Body of pancreas (tissue), 4 donors: ENCODE measurements around the gene ZNF473. TPM values are rescaled to one million over a fixed set of nuclear protein-coding genes. Genes with fewer than 3 reads are reported as not detected.
"Not testable (repeated sequence)": the region's sequence is repeated elsewhere in the genome, so short reads cannot be mapped to it uniquely, and the experiment has no call there.

Experiments
- ATAC-seq: fragments of 150-250 bp; one replicate; pipeline ENCODE4 v1.9.1; 2016
- DNase-seq, 4 donors: peaks; one replicate each; pipeline ENCODE4 v3.0.0-alpha.2; 2019
- H3K27ac ChIP-seq, 4 donors: fragments of 200-600 bp; sonication (generic); 1 replicate in 3 of 4; 2 replicates in 1 of 4; pipeline versions ENCODE4 v1.5.1 to v1.6.1; 2016 to 2019; ENCODE audit warnings: mild to moderate bottlenecking in 1 of 4, mixed read lengths in 1 of 4, moderate library complexity in 1 of 4
- H3K27me3 ChIP-seq, 2 donors: fragments of 200-600 bp; sonication (generic); one replicate each; pipeline ENCODE4 v1.6.0; 2016; ENCODE audit warnings: mild to moderate bottlenecking in 1 of 2
- H3K36me3 ChIP-seq, 2 donors: fragments of 200-600 bp; sonication (generic); replicated peaks in 1 of 2; 2 replicates each; pipeline ENCODE4 v1.5.1; 2016; ENCODE audit warnings: low read depth in 2 of 2; ENCODE audit not compliant: insufficient read depth in 1 of 2
- H3K4me1 ChIP-seq: fragments of 200-600 bp; sonication (generic); one replicate; pipeline ENCODE4 v1.6.0; 2016
- H3K4me3 ChIP-seq, 2 donors: fragments of 200-600 bp; sonication (generic); 1 replicate in 1 of 2; 2 replicates in 1 of 2; pipeline ENCODE4 v1.5.1; 2016 to 2019
- H3K9me3 ChIP-seq, 3 donors: fragments of 200-600 bp; sonication (generic); 1 replicate in 2 of 3; 2 replicates in 1 of 3; pipeline ENCODE4 v1.5.1; 2016
- CTCF ChIP-seq, 7 experiments: fragments of 450-650 bp in 4 of 7; fragments of 200-600 bp in 3 of 7; sonication (generic) in 3 of 7; IDR thresholded peaks; one replicate each; pipeline ENCODE4 v1.5.1; 2016 to 2019; ENCODE audit warnings: antibody characterized with exemption in 7 of 7
- WGBS, 2 donors: methylation state at CpG; one replicate each; pipeline ENCODE4 v1.1.5; 2017; 5-methylcytosine and 5-hydroxymethylcytosine counted together
- intact Hi-C: fragments of 100-400 bp; cut with DNase I; formaldehyde crosslinking; loops from one replicate; pipeline ENCODE4 v1.15.1; 2023
- total RNA-seq, 2 donors: library from RNA; depleted of rRNA; stranded (reverse); fragments of >200 nt; gene quantifications; one replicate each; pipeline ENCODE4 v1.1.0, GENCODE V29; 2016

Gene ZNF473
- total RNA-seq, 2 donors from 2014 or later = 4.9 to 5.4 TPM

GRCh38 chr19:50090706-50091105, 64.9 kb downstream of the ZNF473 start:
- H3K4me3 ChIP-seq, intact Hi-C loops, H3K27ac ChIP-seq, H3K4me1 ChIP-seq, H3K9me3 ChIP-seq, ATAC-seq, H3K27me3 ChIP-seq, H3K36me3 ChIP-seq: not testable (repeated sequence)
- DNase-seq = peak in 1 of 4 donors; percentile 9
- 43 to 47% methylated on average over 10 of the region's 10 CpGs for WGBS, 2 donors
- TF ChIP-seq CTCF (IDR thresholded peaks at IDR 0.05) = peak in 2 of 7 experiments; percentile 3 to 24

GRCh38 chr19:50091786-50092185, 66.0 kb downstream of the ZNF473 start:
- H3K27ac ChIP-seq, H3K27me3 ChIP-seq, ATAC-seq, H3K4me1 ChIP-seq, H3K36me3 ChIP-seq, DNase-seq, H3K9me3 ChIP-seq, H3K4me3 ChIP-seq, intact Hi-C loops: not testable (repeated sequence)
- WGBS, 2 donors = 49 to 53% methylated on average over 5 of the region's 9 CpGs

- ATAC-seq, DNase-seq, H3K4me1 ChIP-seq, H3K9me3 ChIP-seq, H3K4me3 ChIP-seq, H3K36me3 ChIP-seq, H3K27ac ChIP-seq, intact Hi-C loops, H3K27me3 ChIP-seq: not testable (repeated sequence)
- no CpG with 5 or more reads among the region's 10 CpGs for WGBS, 2 donors
These were observed 66.8 kb downstream of the ZNF473 start for GRCh38 chr19:50092597-50092996.

- H3K27ac ChIP-seq, H3K9me3 ChIP-seq, H3K27me3 ChIP-seq, ATAC-seq, DNase-seq, H3K4me1 ChIP-seq, H3K4me3 ChIP-seq, intact Hi-C loops, H3K36me3 ChIP-seq: not testable (repeated sequence)
- WGBS, 2 donors = no CpG with 5 or more reads among the region's 13 CpGs
These were observed 72.1 kb downstream of the ZNF473 start for GRCh38 chr19:50097884-50098283.

- ATAC-seq, H3K4me1 ChIP-seq, H3K36me3 ChIP-seq, H3K4me3 ChIP-seq, H3K9me3 ChIP-seq, intact Hi-C loops, H3K27ac ChIP-seq, H3K27me3 ChIP-seq: not testable (repeated sequence)
- peak in 2 of 4 donors; percentile 21 to 22 for DNase-seq
- WGBS, 2 donors = 61 to 71% methylated on average over 14 of the region's 14 CpGs
These were observed 73.1 kb downstream of the ZNF473 start for GRCh38 chr19:50098892-50099291.

- DNase-seq, H3K27ac ChIP-seq, H3K4me3 ChIP-seq, ATAC-seq, H3K27me3 ChIP-seq, intact Hi-C loops, H3K36me3 ChIP-seq, H3K4me1 ChIP-seq, H3K9me3 ChIP-seq: not testable (repeated sequence)
- 73% methylated on average over 9 to 10 of the region's 14 CpGs for WGBS, 2 donors
These were observed 73.9 kb downstream of the ZNF473 start for GRCh38 chr19:50099696-50100095.

- H3K4me3 ChIP-seq, intact Hi-C loops, H3K27me3 ChIP-seq, H3K27ac ChIP-seq, DNase-seq, H3K9me3 ChIP-seq, H3K4me1 ChIP-seq, ATAC-seq, H3K36me3 ChIP-seq: not testable (repeated sequence)
- WGBS, 2 donors = no CpG with 5 or more reads among the region's 13 CpGs
These were observed 75.1 kb downstream of the ZNF473 start for GRCh38 chr19:50100946-50101345.

Other genes with a start within 250 kb of the ZNF473 start
- gene FUZ, start 212.7 kb upstream of the ZNF473 start, total RNA-seq = 10 to 100 TPM in 1 of 2 donors, 1 to 10 TPM in 1; 8.9 to 24.1 TPM
- 10 to 100 TPM; 15.8 to 16.9 TPM for gene MED25, start 207.7 kb upstream of the ZNF473 start, total RNA-seq
- gene PTOV1, start 174.8 kb upstream of the ZNF473 start, total RNA-seq = 10 to 100 TPM; 69.0 to 70.2 TPM
- 100 to 1,000 TPM in 1 of 2 donors, 10 to 100 TPM in 1; 59.7 to 122 TPM for gene PNKP, start 158.4 kb upstream of the ZNF473 start, total RNA-seq
- gene AKT1S1, start 148.7 kb upstream of the ZNF473 start, total RNA-seq = 10 to 100 TPM in 1 of 2 donors, 1 to 10 TPM in 1; 7.5 to 20.1 TPM
- 10 to 100 TPM; 25.9 to 37.6 TPM for gene TBC1D17, start 148.3 kb upstream of the ZNF473 start, total RNA-seq
- gene IL4I1, start 129.1 kb upstream of the ZNF473 start, total RNA-seq = under 1 TPM in 1 of 2 donors, not detected in 1; 0.52 TPM
- gene ATF5, start 96.8 kb upstream of the ZNF473 start, total RNA-seq = 10 to 100 TPM in 1 of 2 donors, 1 to 10 TPM in 1; 4.7 to 12.2 TPM
- 10 to 100 TPM; 17.9 to 21.8 TPM for gene NUP62, start 96.5 kb upstream of the ZNF473 start, total RNA-seq
- 10 to 100 TPM in 1 of 2 donors, 1 to 10 TPM in 1; 1.3 to 12.5 TPM for gene SIGLEC11, start 64.8 kb upstream of the ZNF473 start, total RNA-seq
- gene VRK3, start 633 bp upstream of the ZNF473 start, total RNA-seq = 10 to 100 TPM; 32.7 to 33.3 TPM
- gene IZUMO2, start 137.3 kb downstream of the ZNF473 start, total RNA-seq = not detected
- gene MYH14, start 177.6 kb downstream of the ZNF473 start, total RNA-seq = 10 to 100 TPM; 40.9 to 61.2 TPM